ENCODE measurements around the gene HECTD1.

- TF ChIP-seq CTCF (IDR thresholded peaks at IDR 0.05) = no peak
- TF ChIP-seq POLR2A (IDR thresholded peaks at IDR 0.05) = no peak
Observed at GRCh38 chr14:31241450-31242114, 34.0 kb upstream of the HECTD1 start.

All from Peyer's patch (tissue), 4 donors.